Esophagus squamous epithelium (tissue), 4 donors: ENCODE results near the gene CD19.

Source experiments
- POLR2A ChIP-seq, 4 donors: fragments of 450-650 bp; IDR thresholded peaks; one replicate each; pipeline ENCODE4 v1.6.1; 2017; ENCODE audit warnings: antibody characterized with exemption in 4 of 4, mild to moderate bottlenecking in 4 of 4, moderate library complexity in 3 of 4
- TF ChIP-seq, protein P1 (sequence below), 6 experiments: fragments of 450-650 bp in 4 of 6; fragments of 200-600 bp in 2 of 6; sonication (generic) in 2 of 6; IDR thresholded peaks; one replicate each; pipeline ENCODE4 v1.5.1; 2016 to 2019; ENCODE audit warnings: antibody characterized with exemption in 6 of 6, mild to moderate bottlenecking in 4 of 6, moderate library complexity in 4 of 6

DNA sequence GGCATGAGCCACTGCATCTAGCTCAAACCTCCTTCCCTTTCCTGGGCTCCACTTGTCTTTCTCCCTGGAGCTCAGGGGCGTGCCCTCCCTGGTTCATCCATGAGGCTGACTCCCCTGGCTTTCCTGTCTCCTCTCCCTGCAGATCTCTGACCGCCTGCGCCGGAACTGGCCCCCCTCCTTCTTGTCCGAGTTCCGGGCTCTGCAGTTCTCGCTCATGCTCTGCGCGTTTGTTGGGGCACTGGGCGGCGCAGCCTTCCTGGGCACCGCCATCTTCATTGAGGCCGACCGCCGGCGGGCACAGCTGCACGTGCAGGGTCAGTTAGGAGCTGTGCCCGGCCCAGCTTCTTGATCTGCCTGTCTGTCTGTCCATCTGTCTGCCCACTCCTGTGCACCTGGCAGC lies 51.9 kb downstream of the CD19 start:
- TF ChIP-seq, protein P1, sequence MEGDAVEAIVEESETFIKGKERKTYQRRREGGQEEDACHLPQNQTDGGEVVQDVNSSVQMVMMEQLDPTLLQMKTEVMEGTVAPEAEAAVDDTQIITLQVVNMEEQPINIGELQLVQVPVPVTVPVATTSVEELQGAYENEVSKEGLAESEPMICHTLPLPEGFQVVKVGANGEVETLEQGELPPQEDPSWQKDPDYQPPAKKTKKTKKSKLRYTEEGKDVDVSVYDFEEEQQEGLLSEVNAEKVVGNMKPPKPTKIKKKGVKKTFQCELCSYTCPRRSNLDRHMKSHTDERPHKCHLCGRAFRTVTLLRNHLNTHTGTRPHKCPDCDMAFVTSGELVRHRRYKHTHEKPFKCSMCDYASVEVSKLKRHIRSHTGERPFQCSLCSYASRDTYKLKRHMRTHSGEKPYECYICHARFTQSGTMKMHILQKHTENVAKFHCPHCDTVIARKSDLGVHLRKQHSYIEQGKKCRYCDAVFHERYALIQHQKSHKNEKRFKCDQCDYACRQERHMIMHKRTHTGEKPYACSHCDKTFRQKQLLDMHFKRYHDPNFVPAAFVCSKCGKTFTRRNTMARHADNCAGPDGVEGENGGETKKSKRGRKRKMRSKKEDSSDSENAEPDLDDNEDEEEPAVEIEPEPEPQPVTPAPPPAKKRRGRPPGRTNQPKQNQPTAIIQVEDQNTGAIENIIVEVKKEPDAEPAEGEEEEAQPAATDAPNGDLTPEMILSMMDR (IDR thresholded peaks at IDR 0.05) = no peak
- TF ChIP-seq POLR2A (IDR thresholded peaks at IDR 0.05) = no peak
